GM21723 (cell line): ENCODE results near the gene OR10G8.

Experiments
- ATAC-seq: cut with Tn5 transposase; IDR thresholded peaks from one replicate; pipeline ENCODE4 v1.9.1; 2021; ENCODE audit warnings: mild to moderate bottlenecking, moderate library complexity; ENCODE audit not compliant: unreplicated experiment

Gene OR10G8

DNA sequence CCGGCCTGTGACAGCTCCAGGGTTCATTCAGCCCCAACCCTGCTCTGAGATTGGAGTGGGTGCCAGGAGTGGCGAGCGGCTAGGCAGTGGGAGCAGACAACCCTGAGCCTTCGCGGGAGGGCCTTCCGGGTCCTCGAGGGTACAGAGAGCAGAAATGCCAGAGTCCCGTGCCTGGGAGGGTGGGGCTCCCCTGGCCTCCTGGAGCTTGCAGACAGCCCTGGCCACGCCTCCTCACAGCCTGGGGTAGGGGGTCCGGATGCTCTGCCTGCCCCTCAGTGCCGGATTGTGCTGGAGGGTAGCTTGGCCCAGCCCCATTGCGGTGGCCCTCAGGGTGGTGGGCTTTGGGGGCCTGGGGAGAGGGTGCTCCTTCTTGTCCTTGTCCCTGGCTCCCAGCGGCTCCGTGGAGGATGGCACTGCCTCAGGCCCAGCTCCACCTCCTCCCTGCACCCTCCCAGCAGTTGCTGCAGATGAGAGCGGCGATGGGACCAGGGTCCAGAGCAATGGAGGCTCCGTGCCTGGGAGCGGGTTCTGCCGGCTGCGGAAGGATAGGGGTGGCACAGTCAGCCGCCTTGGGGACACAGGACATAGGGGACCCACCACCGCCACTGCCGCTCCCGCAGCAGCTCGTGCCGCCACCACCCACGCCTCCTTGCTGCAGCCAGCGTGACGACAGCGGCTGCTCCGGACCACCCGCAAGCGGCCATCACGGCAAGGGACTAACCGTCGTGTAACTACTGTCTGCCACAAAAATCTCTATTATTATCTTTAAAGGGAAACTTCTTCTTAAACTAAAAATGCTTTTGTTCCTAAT is 49.4 kb downstream of the OR10G8 start:
- peak; percentile 66 for ATAC-seq

DNA sequence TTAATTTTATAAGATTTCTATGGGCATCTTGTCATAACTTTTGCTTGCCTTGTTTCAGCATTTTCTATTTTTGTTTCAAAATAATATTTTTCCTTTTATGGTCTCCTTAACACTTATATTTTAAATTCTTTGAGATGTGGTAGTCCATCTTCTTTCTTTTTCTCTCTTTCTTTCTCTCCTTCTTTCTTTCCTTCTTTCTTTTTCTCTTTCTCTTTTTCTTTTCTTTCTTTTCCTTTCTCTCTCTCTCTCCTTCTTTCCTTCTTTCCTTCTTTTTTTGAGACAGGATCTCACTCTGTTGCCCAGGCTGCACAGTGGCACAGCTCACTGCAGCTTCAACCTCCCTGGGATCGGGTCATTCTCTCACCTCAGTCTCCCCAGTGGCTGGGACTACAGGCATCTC is 50.7 kb downstream of the OR10G8 start:
- ATAC-seq, result no peak

DNA sequence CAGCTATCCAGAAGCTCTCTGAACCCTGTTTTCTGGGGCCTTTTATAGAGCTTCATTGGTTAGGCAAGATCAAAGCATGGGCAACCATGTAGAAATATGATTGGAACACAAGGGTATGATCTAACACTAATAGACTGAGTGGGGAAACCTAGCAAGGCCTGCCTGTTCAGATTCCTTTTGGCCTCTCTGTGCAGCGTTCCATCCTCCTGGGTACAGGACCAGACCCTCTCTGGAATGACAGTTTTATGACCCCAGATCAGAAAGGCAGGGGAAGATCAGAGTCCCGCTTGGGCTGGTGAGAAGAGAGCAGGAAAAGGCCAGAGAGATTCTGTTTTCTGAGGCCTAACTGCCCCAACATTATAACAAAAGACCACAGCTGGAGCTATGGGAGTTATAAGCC is 52.0 kb downstream of the OR10G8 start:
- no peak for ATAC-seq

DNA sequence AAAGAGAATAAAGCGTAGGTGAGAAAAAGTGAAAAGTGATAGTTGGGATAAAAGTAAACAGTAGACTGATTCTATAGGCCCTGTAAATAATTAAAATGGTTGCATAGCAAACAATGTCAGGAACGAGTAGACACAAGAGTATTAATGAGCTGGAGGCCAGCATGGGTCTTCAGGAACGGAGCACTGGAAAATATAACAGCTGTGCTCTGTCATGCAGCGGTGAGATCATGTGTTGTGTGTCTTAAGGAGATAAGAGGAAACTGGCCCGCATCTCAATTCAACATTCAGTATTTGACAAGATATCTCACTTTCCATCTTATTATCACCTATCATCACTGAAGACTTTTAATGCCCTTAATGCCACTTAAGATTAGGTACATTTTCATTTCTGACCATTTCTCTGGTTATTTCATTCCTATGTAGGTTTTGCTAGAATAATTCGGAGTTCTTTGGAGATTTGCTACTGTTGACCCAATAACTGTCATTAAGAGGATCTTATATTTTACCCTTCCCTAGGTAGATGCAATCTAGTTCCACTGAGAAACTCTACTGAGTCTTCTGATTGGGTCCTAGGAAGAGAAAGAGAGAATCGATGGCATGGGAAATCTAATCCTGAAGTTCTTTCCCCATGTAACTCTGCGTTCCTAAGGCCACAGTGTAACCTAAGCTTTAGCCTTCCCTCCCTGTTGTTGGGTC is 53.2 kb downstream of the OR10G8 start:
- no peak for ATAC-seq
